K562 (cell line): Measurements from ENCODE around the gene RNF224. TPM values are rescaled to one million over a fixed set of nuclear protein-coding genes. Genes with fewer than 3 reads are reported as not detected.

ENCODE experiments used
- ERF ChIP-seq: fragments of 450-650 bp; formaldehyde crosslinking; IDR thresholded peaks from 2 replicates; pipeline ENCODE4 v1.4.0; 2020; ENCODE audit warnings: mild to moderate bottlenecking, mixed read lengths
- HNRNPUL1 ChIP-seq: fragments of 200-400 bp; formaldehyde crosslinking; IDR thresholded peaks from 2 replicates; pipeline ENCODE4 v1.6.1; 2017; ENCODE audit warnings: low read length
- MED1 ChIP-seq: sonication (generic); formaldehyde crosslinking; IDR thresholded peaks from 2 replicates; pipeline ENCODE4 v1.8.1; 2023; ENCODE audit warnings: missing genetic modification reagents, borderline replicate concordance
- POLR2A ChIP-seq: fragments of 450-650 bp; conservative IDR thresholded peaks from 2 replicates; pipeline ENCODE4 v1.6.1; 2016
- RNF219 ChIP-seq: fragments of 250-450 bp; sonication (Bioruptor Pico); IDR thresholded peaks from 2 replicates; pipeline ENCODE4 v1.5.0; 2022; ENCODE audit warnings: mild to moderate bottlenecking
- SAFB2 ChIP-seq: fragments of 200-400 bp; formaldehyde crosslinking; IDR thresholded peaks from 2 replicates; pipeline ENCODE4 v1.6.1; 2018; ENCODE audit warnings: borderline replicate concordance, low read length, low read depth, moderate library complexity; ENCODE audit not compliant: severe bottlenecking
- TAF9B ChIP-seq: fragments of 450-650 bp; IDR thresholded peaks from 2 replicates; pipeline ENCODE4 v1.6.1; 2018; ENCODE audit warnings: mild to moderate bottlenecking; ENCODE audit not compliant: partially characterized antibody
- U2AF2 ChIP-seq: fragments of 200-400 bp; formaldehyde crosslinking; optimal IDR thresholded peaks from 2 replicates; pipeline ENCODE3; 2017; ENCODE audit warnings: low read depth, mild to moderate bottlenecking, low read length
- ZBTB40 ChIP-seq, 2 experiments: fragments of 450-650 bp in 1 of 2; sonication (generic) in 1 of 2; formaldehyde crosslinking in 1 of 2; IDR thresholded peaks; 2 replicates each; pipeline versions ENCODE4 v1.7.1 to v1.9.0; 2016 to 2022; ENCODE audit warnings: inconsistent platforms in 1 of 2, mild to moderate bottlenecking in 1 of 2, missing genetic modification reagents in 1 of 2
- ZFP1 ChIP-seq: fragments of 450-650 bp; formaldehyde crosslinking; IDR thresholded peaks from 2 replicates; pipeline ENCODE4 v1.4.0; 2020; ENCODE audit warnings: mild to moderate bottlenecking, mixed read lengths
- ZNF354B ChIP-seq: fragments of 250-450 bp; sonication (Bioruptor Pico); IDR thresholded peaks from 2 replicates; pipeline ENCODE4 v1.4.0; 2020
- ZNF695 ChIP-seq: fragments of 450-650 bp; formaldehyde crosslinking; IDR thresholded peaks from 2 replicates; pipeline ENCODE4 v1.4.0; 2020; ENCODE audit warnings: mild to moderate bottlenecking, moderate library complexity
- ZNF77 ChIP-seq: fragments of 250-450 bp; sonication (Bioruptor Pico); IDR thresholded peaks from 2 replicates; pipeline ENCODE4 v1.5.0; 2020
- polyA plus RNA-seq, 8 experiments: library from polyadenylated mRNA; depleted of rRNA in 4 of 8; stranded (reverse) in 5 of 8; unstranded in 3 of 8; fragments of >200 nt; fragmentation: Nextera tagmentation in 2 of 8; fragmentation: Illumina TruSeq in 1 of 8; extraction: Ambion mirVana in 2 of 8; extraction: Trizol in 1 of 8; gene quantifications; 2 replicates each; pipeline versions ENCODE4 v1.2.1 to v1.2.3, GENCODE V29; 2011 to 2014; ENCODE audit warnings: inconsistent platforms in 1 of 8, missing spikeins in 1 of 8
- total RNA-seq, 7 experiments: library from RNA; depleted of rRNA in 6 of 7; stranded (reverse); fragments of >200 nt in 6 of 7; fragmentation: Illumina TruSeq in 2 of 7; extraction: Trizol in 2 of 7; gene quantifications; 2 replicates each; pipeline versions ENCODE4 v1.2.1 to v1.2.3, GENCODE V29; 2011 to 2021; ENCODE audit warnings: low replicate concordance in 1 of 7
- TF ChIP-seq, protein P1 (sequence below): fragments of 250-450 bp; sonication (Bioruptor Pico); IDR thresholded peaks from 2 replicates; pipeline ENCODE4 v1.9.0; 2021; ENCODE audit warnings: mild to moderate bottlenecking
- TF ChIP-seq, protein P2 (sequence below): fragments of 450-650 bp; formaldehyde crosslinking; IDR thresholded peaks from 2 replicates; pipeline ENCODE4 v1.4.0; 2022; ENCODE audit warnings: missing genetic modification characterization

Gene RNF224
- total and polyA plus RNA-seq, 9 of the 15 experiments (the other 6 are each of a cell fraction or from before 2014, with no cell fraction given): not detected

GRCh38 chr9:137205126-137206069, 21.9 kb upstream of the RNF224 start, which contains the start of the genes NDOR1 and TMEM203 (continued):
- TF ChIP-seq RNF219 (CRISPR knock-in tag): no peak
- TF ChIP-seq, protein P1, sequence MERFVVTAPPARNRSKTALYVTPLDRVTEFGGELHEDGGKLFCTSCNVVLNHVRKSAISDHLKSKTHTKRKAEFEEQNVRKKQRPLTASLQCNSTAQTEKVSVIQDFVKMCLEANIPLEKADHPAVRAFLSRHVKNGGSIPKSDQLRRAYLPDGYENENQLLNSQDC (CRISPR knock-in tag): no peak
- TF ChIP-seq TAF9B: no peak
- TF ChIP-seq HNRNPUL1: no peak
- TF ChIP-seq U2AF2: no peak
- no peak for TF ChIP-seq ZNF77 (CRISPR knock-in tag)
- peak; percentile 85 for TF ChIP-seq POLR2A
- no peak for TF ChIP-seq ZFP1
- no peak for TF ChIP-seq ZNF354B (CRISPR knock-in tag)
- TF ChIP-seq ZBTB40 (IDR thresholded peaks at IDR 0.05): peak; percentile 97
- no peak for TF ChIP-seq ZBTB40 (CRISPR knock-in tag; IDR thresholded peaks at IDR 0.05)
- TF ChIP-seq MED1 (CRISPR knock-in tag): no peak
- TF ChIP-seq ZNF695: no peak
- TF ChIP-seq ERF (CRISPR knock-in tag): no peak
- TF ChIP-seq SAFB2: no peak
- TF ChIP-seq, protein P2, sequence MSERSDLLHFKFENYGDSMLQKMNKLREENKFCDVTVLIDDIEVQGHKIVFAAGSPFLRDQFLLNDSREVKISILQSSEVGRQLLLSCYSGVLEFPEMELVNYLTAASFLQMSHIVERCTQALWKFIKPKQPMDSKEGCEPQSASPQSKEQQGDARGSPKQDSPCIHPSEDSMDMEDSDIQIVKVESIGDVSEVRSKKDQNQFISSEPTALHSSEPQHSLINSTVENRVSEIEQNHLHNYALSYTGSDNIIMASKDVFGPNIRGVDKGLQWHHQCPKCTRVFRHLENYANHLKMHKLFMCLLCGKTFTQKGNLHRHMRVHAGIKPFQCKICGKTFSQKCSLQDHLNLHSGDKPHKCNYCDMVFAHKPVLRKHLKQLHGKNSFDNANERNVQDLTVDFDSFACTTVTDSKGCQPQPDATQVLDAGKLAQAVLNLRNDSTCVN (CRISPR knock-in tag): no peak
